Fibroblast of lung (primary cell): ENCODE results near the gene THPO.

Source experiments
- CTCF ChIP-seq, 2 donors: IDR thresholded peaks in 1 of 2; conservative IDR thresholded peaks in 1 of 2; 1 replicate in 1 of 2; 2 replicates in 1 of 2; pipeline ENCODE4 v1.5.1; 2011 to 2012; ENCODE audit warnings: low read length in 2 of 2, control low read depth in 1 of 2, inconsistent platforms in 1 of 2, low read depth in 1 of 2, mild to moderate bottlenecking in 1 of 2
- EZH2 ChIP-seq: IDR thresholded peaks from 2 replicates; pipeline ENCODE4 v1.5.1; 2012; ENCODE audit warnings: low read length, control low read depth, mild to moderate bottlenecking; ENCODE audit errors: missing control alignments

- TF ChIP-seq CTCF (conservative IDR thresholded peaks at IDR 0.05 in 1 of 2, IDR thresholded peaks at IDR 0.05 in 1 of 2; ENCODE audit: low read depth in 1 of 2, low read length in 2 of 2) = no peak
- no peak for TF ChIP-seq EZH2
Observed at GRCh38 chr3:184325269-184325668, 52.7 kb downstream of the THPO start.
